ENCODE results near the gene PSEN1.

DNA sequence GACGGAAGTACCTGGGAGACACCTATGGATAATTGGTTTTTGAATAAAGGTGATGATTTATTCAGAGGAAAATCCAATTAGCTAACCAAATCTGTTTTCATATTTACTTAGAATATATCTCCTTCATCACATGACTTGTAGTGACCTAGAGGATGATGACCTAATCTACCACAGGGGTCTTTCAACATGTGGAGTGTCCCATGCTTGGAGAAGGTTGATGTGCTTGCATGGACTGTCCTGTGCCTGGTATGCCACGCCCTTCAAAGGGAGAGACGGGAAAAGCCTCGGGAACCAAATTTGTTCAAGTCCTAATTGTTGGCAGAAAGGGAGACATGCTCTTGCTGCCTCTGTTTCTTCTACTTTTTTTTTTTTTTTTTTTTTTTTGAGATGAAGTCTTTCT, 89.2 kb downstream of the PSEN1 start:
- TF ChIP-seq EZH2 (IDR thresholded peaks at IDR 0.05), result no peak
- no peak for TF ChIP-seq EZH2phosphoT487 (IDR thresholded peaks at IDR 0.05; ENCODE audit: borderline replicate concordance)
- TF ChIP-seq POLR2A (IDR thresholded peaks at IDR 0.05; ENCODE audit: borderline replicate concordance, extremely low read depth, insufficient read depth, insufficient read length), result no peak
- TF ChIP-seq, protein P1, sequence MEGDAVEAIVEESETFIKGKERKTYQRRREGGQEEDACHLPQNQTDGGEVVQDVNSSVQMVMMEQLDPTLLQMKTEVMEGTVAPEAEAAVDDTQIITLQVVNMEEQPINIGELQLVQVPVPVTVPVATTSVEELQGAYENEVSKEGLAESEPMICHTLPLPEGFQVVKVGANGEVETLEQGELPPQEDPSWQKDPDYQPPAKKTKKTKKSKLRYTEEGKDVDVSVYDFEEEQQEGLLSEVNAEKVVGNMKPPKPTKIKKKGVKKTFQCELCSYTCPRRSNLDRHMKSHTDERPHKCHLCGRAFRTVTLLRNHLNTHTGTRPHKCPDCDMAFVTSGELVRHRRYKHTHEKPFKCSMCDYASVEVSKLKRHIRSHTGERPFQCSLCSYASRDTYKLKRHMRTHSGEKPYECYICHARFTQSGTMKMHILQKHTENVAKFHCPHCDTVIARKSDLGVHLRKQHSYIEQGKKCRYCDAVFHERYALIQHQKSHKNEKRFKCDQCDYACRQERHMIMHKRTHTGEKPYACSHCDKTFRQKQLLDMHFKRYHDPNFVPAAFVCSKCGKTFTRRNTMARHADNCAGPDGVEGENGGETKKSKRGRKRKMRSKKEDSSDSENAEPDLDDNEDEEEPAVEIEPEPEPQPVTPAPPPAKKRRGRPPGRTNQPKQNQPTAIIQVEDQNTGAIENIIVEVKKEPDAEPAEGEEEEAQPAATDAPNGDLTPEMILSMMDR (IDR thresholded peaks at IDR 0.05 in 2 of 3, conservative IDR thresholded peaks at IDR 0.05 in 1 of 3; ENCODE audit: borderline replicate concordance in 1 of 3, insufficient read depth in 1 of 3, low read depth in 2 of 3, low read length in 2 of 3), result no peak
- TF ChIP-seq, protein P2, sequence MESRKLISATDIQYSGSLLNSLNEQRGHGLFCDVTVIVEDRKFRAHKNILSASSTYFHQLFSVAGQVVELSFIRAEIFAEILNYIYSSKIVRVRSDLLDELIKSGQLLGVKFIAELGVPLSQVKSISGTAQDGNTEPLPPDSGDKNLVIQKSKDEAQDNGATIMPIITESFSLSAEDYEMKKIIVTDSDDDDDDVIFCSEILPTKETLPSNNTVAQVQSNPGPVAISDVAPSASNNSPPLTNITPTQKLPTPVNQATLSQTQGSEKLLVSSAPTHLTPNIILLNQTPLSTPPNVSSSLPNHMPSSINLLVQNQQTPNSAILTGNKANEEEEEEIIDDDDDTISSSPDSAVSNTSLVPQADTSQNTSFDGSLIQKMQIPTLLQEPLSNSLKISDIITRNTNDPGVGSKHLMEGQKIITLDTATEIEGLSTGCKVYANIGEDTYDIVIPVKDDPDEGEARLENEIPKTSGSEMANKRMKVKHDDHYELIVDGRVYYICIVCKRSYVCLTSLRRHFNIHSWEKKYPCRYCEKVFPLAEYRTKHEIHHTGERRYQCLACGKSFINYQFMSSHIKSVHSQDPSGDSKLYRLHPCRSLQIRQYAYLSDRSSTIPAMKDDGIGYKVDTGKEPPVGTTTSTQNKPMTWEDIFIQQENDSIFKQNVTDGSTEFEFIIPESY (IDR thresholded peaks at IDR 0.05; ENCODE audit: extremely low read depth, insufficient replicate concordance, low read length), result no peak

Measured in HCT116 (cell line).